BLaER1 (cell line): Measurements from ENCODE around the gene PARD6G.
"Not testable (repeated sequence)": the region's sequence is repeated elsewhere in the genome, so short reads cannot be mapped to it uniquely, and the experiment has no call there.

Source experiments
- H3K27ac ChIP-seq: shearing (Covaris generic); formaldehyde crosslinking; 2 replicates; pipeline ENCODE4 v1.8.1; 2022
- H3K27me3 ChIP-seq: shearing (Covaris generic); formaldehyde crosslinking; 2 replicates; pipeline ENCODE4 v1.8.1; 2022
- H3K36me3 ChIP-seq: shearing (Covaris generic); formaldehyde crosslinking; 2 replicates; pipeline ENCODE4 v1.8.1; 2022
- H3K4me1 ChIP-seq: shearing (Covaris generic); formaldehyde crosslinking; 2 replicates; pipeline ENCODE4 v1.8.1; 2022
- H3K4me2 ChIP-seq: shearing (Covaris generic); formaldehyde crosslinking; 2 replicates; pipeline ENCODE4 v1.8.1; 2022
- H3K4me3 ChIP-seq: shearing (Covaris generic); formaldehyde crosslinking; 2 replicates; pipeline ENCODE4 v1.8.1; 2022
- H3K9ac ChIP-seq: shearing (Covaris generic); formaldehyde crosslinking; 2 replicates; pipeline ENCODE4 v1.8.1; 2022
- H3K9me3 ChIP-seq: shearing (Covaris generic); formaldehyde crosslinking; 2 replicates; pipeline ENCODE4 v1.8.1; 2022
- H4K20me1 ChIP-seq: shearing (Covaris generic); formaldehyde crosslinking; 2 replicates; pipeline ENCODE4 v1.8.1; 2022
- Cebpa-rat ChIP-seq: shearing (Covaris generic); IDR thresholded peaks from 2 replicates; pipeline ENCODE4 v1.8.1; 2022

PARD6G gene

DNA sequence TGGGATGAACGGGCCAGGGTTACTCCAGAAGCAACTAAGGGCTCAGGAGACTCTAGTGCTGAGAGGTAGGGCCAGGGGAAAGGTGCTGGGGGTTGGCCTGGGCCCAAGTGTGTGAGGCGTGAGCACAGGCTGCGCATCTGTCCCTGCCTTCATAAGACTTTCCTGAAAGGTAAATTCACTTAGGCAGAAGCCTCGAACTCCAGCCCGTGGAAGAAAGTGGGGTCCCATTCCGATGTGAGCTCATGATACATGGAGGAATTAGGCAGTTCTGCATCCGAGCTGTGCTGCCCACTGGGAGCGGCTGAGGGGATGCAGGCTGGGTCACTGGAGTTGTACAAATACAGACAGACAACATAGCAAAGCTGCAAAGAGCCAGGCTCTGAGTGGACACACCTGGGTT lies 16.2 kb downstream of the PARD6G start:
- H3K9ac ChIP-seq, result no peak overlapping the region
- no peaks in the 10 kb centered on the region; the same call in 1 of the 2 replicates for H4K20me1 ChIP-seq
- TF ChIP-seq Cebpa-rat, result no peak
- H3K4me3 ChIP-seq, result no peak overlapping the region
- H3K4me1 ChIP-seq, result peaks cover 33% of the 10 kb centered on the region
- H3K9me3 ChIP-seq, result no peaks in the 10 kb centered on the region
- no peak overlapping the region for H3K4me2 ChIP-seq
- no peak overlapping the region for H3K27ac ChIP-seq
- no peaks in the 10 kb centered on the region for H3K36me3 ChIP-seq
- no peaks in the 10 kb centered on the region for H3K27me3 ChIP-seq

GRCh38 chr18:80229766-80230745 lies 17.3 kb downstream of the PARD6G start:
- Histone ChIP-seq H3K27me3 (no peaks in the 10 kb centered on the region), H3K4me2 (no peak overlapping the region), H4K20me1 (no peaks in the 10 kb centered on the region; the same call in 1 of the 2 replicates), H3K36me3 (no peaks in the 10 kb centered on the region), H3K9me3 (no peaks in the 10 kb centered on the region), H3K27ac (no peak overlapping the region), H3K9ac (no peak overlapping the region), H3K4me3 (no peak overlapping the region), H3K4me1 (peaks cover 33% of the 10 kb centered on the region)
- no peak for TF ChIP-seq Cebpa-rat

GRCh38 chr18:80229363-80229762 lies 18.0 kb downstream of the PARD6G start:
- TF ChIP-seq Cebpa-rat, result no peak

DNA sequence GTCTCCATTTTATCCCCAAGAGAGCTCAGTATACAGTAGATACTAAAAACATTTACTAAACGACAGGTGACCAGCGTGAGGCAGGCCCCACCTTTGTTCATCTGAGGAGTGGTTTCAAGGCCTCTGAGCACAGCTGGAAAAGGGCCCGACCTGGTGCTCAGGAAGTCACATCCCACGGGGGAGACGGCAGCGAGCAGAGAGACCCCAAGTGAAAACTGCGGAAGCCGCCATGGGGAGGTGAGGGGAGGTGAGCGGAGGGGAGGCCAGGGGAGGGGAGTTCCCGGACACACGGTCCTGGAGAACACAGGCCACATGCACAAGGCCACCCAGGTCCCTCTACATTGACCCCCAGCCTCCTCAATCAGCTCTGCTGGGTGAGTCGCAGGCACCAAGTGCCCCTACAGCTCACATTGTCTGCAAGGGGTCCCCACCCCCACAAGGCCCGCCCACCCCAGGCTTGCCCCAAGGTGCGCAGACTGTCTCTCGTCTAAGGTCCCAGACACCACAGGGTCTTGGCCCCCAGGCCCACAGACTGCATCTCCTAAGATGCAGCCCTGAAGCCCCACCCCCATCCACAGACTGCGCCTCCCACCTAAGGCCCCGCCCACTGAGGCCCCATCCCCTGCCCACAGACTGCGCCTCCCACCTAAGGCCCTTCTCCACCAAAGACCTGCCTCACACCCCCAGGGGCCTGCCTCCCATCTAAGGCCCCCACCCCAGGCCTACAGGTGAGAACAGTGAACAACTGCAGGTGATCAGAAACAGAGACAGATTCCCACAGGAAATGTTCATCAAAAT lies 19.1 kb downstream of the PARD6G start:
- Histone ChIP-seq H3K36me3 (no peaks in the 10 kb centered on the region), H3K27ac (peak overlapping the region; percentile 47; the same call in 1 of the 2 replicates), H4K20me1 (no peaks in the 10 kb centered on the region; the same call in 1 of the 2 replicates), H3K4me1 (peaks cover 30% of the 10 kb centered on the region), H3K4me3 (no peak overlapping the region), H3K4me2 (peak overlapping the region; percentile 76), H3K9me3 (no peaks in the 10 kb centered on the region), H3K9ac (no peak overlapping the region), H3K27me3 (no peaks in the 10 kb centered on the region)
- TF ChIP-seq Cebpa-rat, result no peak

More at GRCh38 chr18:80229363-80229762, 18.0 kb downstream of the PARD6G start:
- no peaks in the 10 kb centered on the region for H3K9me3 ChIP-seq
- no peak overlapping the region for H3K9ac ChIP-seq
- peaks cover 33% of the 10 kb centered on the region for H3K4me1 ChIP-seq
- no peaks in the 10 kb centered on the region; the same call in 1 of the 2 replicates for H4K20me1 ChIP-seq
- H3K36me3 ChIP-seq, result no peaks in the 10 kb centered on the region
- no peaks in the 10 kb centered on the region for H3K27me3 ChIP-seq
- H3K27ac ChIP-seq, result no peak overlapping the region
- no peak overlapping the region for H3K4me2 ChIP-seq
- H3K4me3 ChIP-seq, result no peak overlapping the region

GRCh38 chr18:80227472-80227871 lies 19.8 kb downstream of the PARD6G start:
- peaks cover 22% of the 10 kb centered on the region for H3K4me1 ChIP-seq
- peak overlapping the region; percentile 76 for H3K4me2 ChIP-seq
- no peak for TF ChIP-seq Cebpa-rat
- H4K20me1 ChIP-seq, result no peaks in the 10 kb centered on the region; the same call in 1 of the 2 replicates
- H3K27ac ChIP-seq, result peak overlapping the region; percentile 47; the same call in 1 of the 2 replicates
- no peak overlapping the region for H3K4me3 ChIP-seq
- no peak overlapping the region for H3K9ac ChIP-seq
- H3K27me3 ChIP-seq, result no peaks in the 10 kb centered on the region
- H3K36me3 ChIP-seq, result no peaks in the 10 kb centered on the region
- H3K9me3 ChIP-seq, result peaks cover 3% of the 10 kb centered on the region; the same call in 1 of the 2 replicates

GRCh38 chr18:80225685-80226084 lies 21.6 kb downstream of the PARD6G start:
- Histone ChIP-seq H3K9ac (no peak overlapping the region), H3K9me3 (peaks cover 16% of the 10 kb centered on the region; the same call in 1 of the 2 replicates), H3K27me3 (no peaks in the 10 kb centered on the region), H3K36me3 (no peaks in the 10 kb centered on the region), H3K27ac (no peak overlapping the region), H3K4me3 (no peak overlapping the region), H3K4me1 (peaks cover 20% of the 10 kb centered on the region), H3K4me2 (no peak overlapping the region), H4K20me1 (no peaks in the 10 kb centered on the region; the same call in 1 of the 2 replicates)
- TF ChIP-seq Cebpa-rat, result no peak

GRCh38 chr18:80223581-80224148 lies 23.6 kb downstream of the PARD6G start:
- H3K4me2 ChIP-seq, result no peak overlapping the region
- H3K27me3 ChIP-seq, result no peaks in the 10 kb centered on the region
- TF ChIP-seq Cebpa-rat, result no peak
- H3K4me1 ChIP-seq, result peaks cover 18% of the 10 kb centered on the region
- H3K9me3 ChIP-seq, result peaks cover 19% of the 10 kb centered on the region; the same call in 1 of the 2 replicates
- H4K20me1 ChIP-seq, result no peaks in the 10 kb centered on the region
- no peaks in the 10 kb centered on the region for H3K36me3 ChIP-seq
- H3K27ac ChIP-seq, result no peak overlapping the region
- no peak overlapping the region for H3K4me3 ChIP-seq
- no peak overlapping the region for H3K9ac ChIP-seq

DNA sequence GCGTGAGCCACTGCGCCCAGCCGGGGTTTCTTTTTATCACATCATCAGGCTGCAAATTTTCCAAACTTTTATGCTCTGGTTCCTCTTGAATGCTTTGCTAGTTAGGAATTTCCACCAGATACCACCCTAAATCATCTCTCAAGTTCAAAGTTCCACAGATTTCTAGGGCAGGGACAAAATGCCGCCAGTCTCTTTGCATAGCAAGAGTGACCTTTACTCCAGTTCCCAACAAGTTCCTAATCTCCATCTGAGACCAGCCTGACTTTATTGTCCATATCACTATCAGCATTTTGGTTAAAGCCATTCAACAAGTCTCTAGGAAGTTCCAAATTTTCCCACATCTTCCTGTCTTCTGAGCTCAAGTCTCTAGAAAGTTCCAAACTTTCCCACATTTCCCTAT lies 27.8 kb downstream of the PARD6G start:
- not testable (repeated sequence) for H3K4me2 ChIP-seq, H3K9ac ChIP-seq, H3K4me3 ChIP-seq, H3K27ac ChIP-seq, H3K27me3 ChIP-seq, H3K36me3 ChIP-seq, H4K20me1 ChIP-seq, H3K4me1 ChIP-seq
- peaks cover 20% of the 10 kb centered on the region for H3K9me3 ChIP-seq

DNA sequence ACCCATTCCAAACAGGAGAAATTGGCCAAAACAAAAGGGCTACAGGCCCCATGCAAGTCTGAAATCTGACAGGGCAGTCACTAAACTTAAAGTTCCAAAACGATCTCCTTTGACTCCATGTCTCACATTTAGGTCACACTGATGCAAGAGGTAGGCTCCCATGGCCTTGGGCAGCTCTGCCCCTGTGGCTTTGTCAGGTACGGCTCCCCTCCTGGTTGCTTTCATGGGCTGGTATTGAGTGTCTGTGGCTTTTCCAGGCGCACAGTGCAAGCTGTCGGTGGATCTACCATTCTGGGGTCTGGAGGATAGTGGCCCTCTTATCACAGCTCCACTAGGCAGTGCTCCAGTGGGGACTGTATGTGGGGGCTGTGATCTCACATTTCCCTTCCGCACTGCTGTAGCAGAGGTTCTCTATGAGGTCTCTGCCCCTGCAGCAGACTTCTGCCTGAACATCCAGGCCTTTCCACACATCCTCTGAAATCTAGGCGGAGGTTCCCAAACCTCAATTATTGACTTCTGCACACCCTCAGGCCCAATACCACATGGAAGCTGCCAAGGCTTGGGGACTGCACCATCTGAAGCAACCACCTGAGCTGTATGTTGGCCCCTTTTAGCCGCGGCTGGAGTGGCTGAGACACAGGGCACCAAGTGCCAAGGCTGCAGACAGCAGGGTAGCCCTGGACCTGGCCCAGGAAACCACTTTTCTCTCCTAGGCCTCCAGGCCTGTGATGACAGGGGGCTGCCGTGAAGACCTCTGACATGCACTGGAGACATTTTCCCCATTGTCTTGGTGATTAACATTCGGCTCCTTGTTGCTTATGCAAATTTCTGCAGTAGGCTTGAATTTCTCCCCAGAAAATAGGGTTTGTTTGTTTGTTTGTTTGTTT lies 28.7 kb downstream of the PARD6G start:
- Histone ChIP-seq H3K4me3 (no peak overlapping the region), H3K9ac (no peak overlapping the region), H3K9me3 (peaks cover 29% of the 10 kb centered on the region), H4K20me1 (no peaks in the 10 kb centered on the region), H3K4me1 (no peaks in the 10 kb centered on the region), H3K36me3 (no peaks in the 10 kb centered on the region), H3K4me2 (no peak overlapping the region), H3K27ac (no peak overlapping the region), H3K27me3 (no peaks in the 10 kb centered on the region)
- no peak for TF ChIP-seq Cebpa-rat
